HepG2 (cell line): Measurements from ENCODE around the gene TMEM171. TPM values are rescaled to one million over a fixed set of nuclear protein-coding genes. Genes with fewer than 3 reads are reported as not detected.

Source experiments
- ATAC-seq: fragments of 200-7000 bp; cut with Tn5 transposase; 3 replicates; pipeline ENCODE4 v1.9.1; 2020; ENCODE audit warnings: mild to moderate bottlenecking, moderate library complexity
- BruUV-seq: library from RNA; stranded (reverse); fragments of 400-500 nt; replicated peaks from 2 replicates; lab custom pipeline; 2021; lab: Mats Ljungman, UMichigan
- CTCF ChIA-PET: fragments of 300-600 bp; formaldehyde crosslinking; extraction: SDS; loops from one replicate; lab custom pipeline; 2021; ENCODE audit warnings: low total read pairs, inconsistent platforms, low intra/inter-chr PET ratio; lab: Yijun Ruan, JAX
- POLR2A ChIA-PET: fragments of 350-600 bp; sonication (Branson Sonifier 250); formaldehyde crosslinking; loops from one replicate; lab custom pipeline; 2020; ENCODE audit warnings: antibody characterized with exemption, inconsistent platforms; lab: Yijun Ruan, JAX
- DNase-seq: peaks from one replicate; pipeline ENCODE4 v3.0.0-alpha.2; 2015; ENCODE audit warnings: low spot score
- FAIRE-seq: peaks from 3 replicates; lab custom pipeline; 2011; peaks lifted over from hg19 to GRCh38; lab: Jason Lieb, UNC
- H2AFZ ChIP-seq: one replicate; pipeline ENCODE4 v1.6.1; 2011; ENCODE audit warnings: low read length, inconsistent platforms
- H3K27ac ChIP-seq: fragments of 300-600 bp; 3 replicates; pipeline ENCODE4 v1.8.0; 2011; ENCODE audit warnings: mixed run types, mild to moderate bottlenecking, mixed read lengths, low read length, inconsistent platforms; ENCODE audit not compliant: insufficient read depth; ENCODE audit errors: extremely low read length
- H3K27me3 ChIP-seq, 2 experiments: fragments of 200-600 bp in 1 of 2; 2 replicates in 1 of 2; 3 replicates in 1 of 2; pipeline versions ENCODE4 v1.6.0 to v1.8.0; 2011; ENCODE audit warnings: low read length in 2 of 2, mild to moderate bottlenecking in 2 of 2, moderate library complexity in 2 of 2, inconsistent platforms in 1 of 2; ENCODE audit not compliant: insufficient read depth in 2 of 2, control insufficient read depth in 1 of 2
- H3K36me3 ChIP-seq, 2 experiments: fragments of 200-600 bp in 1 of 2; replicated peaks in 1 of 2; 2 replicates in 1 of 2; 3 replicates in 1 of 2; pipeline versions ENCODE4 v1.5.1 to v1.8.0; 2011; ENCODE audit warnings: low read length in 2 of 2, inconsistent platforms in 1 of 2; ENCODE audit not compliant: insufficient read depth in 2 of 2, control insufficient read depth in 1 of 2
- H3K4me1 ChIP-seq: 2 replicates; pipeline ENCODE4 v1.5.1; 2012; ENCODE audit warnings: low read length, inconsistent platforms; ENCODE audit not compliant: insufficient read depth
- H3K4me2 ChIP-seq: 2 replicates; pipeline ENCODE4 v1.6.0; 2011; ENCODE audit warnings: low read depth, low read length, inconsistent platforms
- H3K4me3 ChIP-seq, 3 experiments: fragments of 200-600 bp in 1 of 3; sonication (generic), shearing (Covaris generic) in 1 of 3; replicated peaks in 1 of 3; 2 replicates each; pipeline ENCODE4 v1.5.1; 2011 to 2016; ENCODE audit warnings: low read length in 3 of 3, inconsistent platforms in 2 of 3, low read depth in 2 of 3, mild to moderate bottlenecking in 2 of 3, control low read depth in 1 of 3, mixed read lengths in 1 of 3; ENCODE audit not compliant: insufficient read depth in 1 of 3
- H3K79me2 ChIP-seq: one replicate; pipeline ENCODE4 v1.6.1; 2011; ENCODE audit warnings: low read length, inconsistent platforms; ENCODE audit not compliant: insufficient read depth
- H3K9ac ChIP-seq: 2 replicates; pipeline ENCODE4 v1.6.0; 2011; ENCODE audit warnings: mild to moderate bottlenecking, low read depth, low read length, inconsistent platforms; ENCODE audit not compliant: insufficient read depth
- H3K9me3 ChIP-seq: 2 replicates; pipeline ENCODE4 v1.5.1; 2012; ENCODE audit warnings: mild to moderate bottlenecking, low read length
- H4K20me1 ChIP-seq: 2 replicates; pipeline ENCODE4 v1.6.0; 2011; ENCODE audit warnings: inconsistent platforms, mild to moderate bottlenecking, low read length, moderate library complexity; ENCODE audit not compliant: insufficient read depth
- ARNT2 ChIP-seq: sonication (generic); formaldehyde crosslinking; IDR thresholded peaks from 2 replicates; pipeline ENCODE4 v1.8.0; 2022; ENCODE audit warnings: mild to moderate bottlenecking, low read depth, missing genetic modification reagents, moderate library complexity
- CREB1 ChIP-seq, 2 experiments: fragments of 450-650 bp in 1 of 2; IDR thresholded peaks; 2 replicates each; pipeline ENCODE4 v1.6.1; 2016 to 2017; ENCODE audit warnings: control low read depth in 1 of 2, mild to moderate bottlenecking in 1 of 2, missing compliant biosample characterization in 1 of 2, missing genetic modification characterization in 1 of 2
- GATAD1 ChIP-seq: IDR thresholded peaks from 2 replicates; pipeline ENCODE4 v1.6.1; 2016; ENCODE audit warnings: missing genetic modification reagents, missing compliant biosample characterization
- KDM4B ChIP-seq: sonication (generic); formaldehyde crosslinking; IDR thresholded peaks from 2 replicates; pipeline ENCODE4 v1.4.0; 2020; ENCODE audit warnings: missing genetic modification reagents
- RFXAP ChIP-seq: sonication (generic); formaldehyde crosslinking; IDR thresholded peaks from 2 replicates; pipeline ENCODE4 v1.4.0; 2020; ENCODE audit warnings: missing genetic modification reagents, borderline replicate concordance
- STAG1 ChIP-seq: sonication (generic); formaldehyde crosslinking; IDR thresholded peaks from 2 replicates; pipeline ENCODE4 v1.4.0; 2020; ENCODE audit warnings: missing genetic modification reagents
- TEAD3 ChIP-seq: optimal IDR thresholded peaks from 2 replicates; pipeline ENCODE3; 2016; ENCODE audit warnings: borderline replicate concordance
- WGBS: methylation state at CpG from one replicate; pipeline ENCODE4 v1.1.6; 2017; ENCODE audit warnings: low lambda C conversion rate; 5-methylcytosine and 5-hydroxymethylcytosine counted together
- in situ Hi-C: cut with HindIII; loops from 2 replicates; pipeline ENCODE4 v1.10.0; 2017; ENCODE audit warnings: low pct_unique_long_range_greater_than_20kb; ENCODE audit not compliant: extremely low pct_ligation_motif_present
- intact Hi-C: fragments of 100-400 bp; cut with micrococcal nuclease; formaldehyde crosslinking; loops from one replicate; pipeline ENCODE4 v1.10.0; 2022; ENCODE audit not compliant: unreplicated experiment
- polyA plus RNA-seq, 8 experiments: library from polyadenylated mRNA; depleted of rRNA in 3 of 8; stranded (reverse) in 7 of 8; unstranded in 1 of 8; fragments of >200 nt; fragmentation: Illumina TruSeq in 4 of 8; extraction: Trizol in 4 of 8; gene quantifications; 2 replicates each; pipeline versions ENCODE4 v1.2.1 to v1.2.3, GENCODE V29; 2011 to 2016; ENCODE audit warnings: low read depth in 4 of 8, missing spikeins in 1 of 8, mixed read lengths in 1 of 8; ENCODE audit not compliant: insufficient read depth in 1 of 8
- total RNA-seq, 5 experiments: library from RNA; depleted of rRNA; stranded (reverse); fragments of >200 nt; fragmentation: Illumina TruSeq; extraction: Trizol; gene quantifications; 2 replicates each; pipeline ENCODE4 v1.2.3, GENCODE V29; 2016; ENCODE audit warnings: low read depth in 1 of 5

Gene TMEM171
- total and polyA plus RNA-seq, 2 of the 13 experiments (the other 11 are each of a cell fraction or from before 2014, with no cell fraction given) = 0.12 TPM; not detected in 1

DNA sequence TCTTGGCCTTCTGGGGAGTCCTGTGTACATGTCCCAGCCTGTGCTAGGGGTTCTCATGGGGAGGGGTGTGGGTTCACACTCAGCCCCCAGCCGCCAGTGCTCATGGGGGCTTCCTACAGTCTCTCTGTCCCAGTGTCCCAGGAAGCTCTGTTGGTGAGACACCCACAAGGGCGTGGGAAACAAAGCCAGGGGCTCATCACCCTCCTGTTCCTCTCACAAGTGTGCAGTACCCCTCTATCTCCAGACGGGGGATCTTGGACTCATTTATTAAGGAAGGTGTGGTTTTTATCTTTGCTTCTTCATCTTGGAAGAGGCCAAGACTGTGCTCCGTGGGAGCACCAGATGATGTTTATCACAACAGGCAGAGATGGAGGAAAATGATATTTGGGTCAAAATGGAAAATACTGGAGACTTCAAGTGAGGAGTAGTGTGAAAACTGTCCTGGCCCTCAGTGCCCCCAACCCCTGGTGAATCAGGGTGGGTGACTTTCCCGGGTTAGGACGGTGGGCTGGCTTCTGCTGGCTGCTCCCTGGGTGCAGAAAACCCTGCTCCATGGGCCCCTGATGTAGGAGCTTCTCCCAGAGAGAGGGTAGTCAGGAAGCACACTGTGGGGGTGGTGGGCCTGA is 15.2 kb downstream of the TMEM171 start:
- H3K36me3 ChIP-seq = no peaks in the 10 kb centered on the region
- DNase-seq (peak; percentile 18), FAIRE-seq (no peak), ATAC-seq (peak; percentile 88)
- intact Hi-C loops (no loop called here), in situ Hi-C loops (no loop called here)
- H3K27me3 ChIP-seq = peaks cover 1 to 17% of the 10 kb centered on the region in 2 experiments; a peak in 4 of 5 replicates
- no peaks in the 10 kb centered on the region for H3K9me3 ChIP-seq
- no peaks in the 10 kb centered on the region for H4K20me1 ChIP-seq
- no peak overlapping the region for H2AFZ ChIP-seq
- H3K4me1 ChIP-seq = no peaks in the 10 kb centered on the region
- no TSS peak for BruUV-seq
- no peak for TF ChIP-seq KDM4B
- TF ChIP-seq GATAD1 = no peak
- no peak for TF ChIP-seq RFXAP (CRISPR knock-in tag)
- 0 out of 2 replicates have a peak, but pooled peaks have one; percentile 9 for TF ChIP-seq STAG1 (CRISPR knock-in tag)
- H3K79me2 ChIP-seq = no peaks in the 10 kb centered on the region
- H3K4me2 ChIP-seq = no peak overlapping the region
- no peak overlapping the region for H3K27ac ChIP-seq
- CTCF ChIA-PET = no interaction called here
- no peak overlapping the region for H3K4me3 ChIP-seq
- POLR2A ChIA-PET = no interaction called here
- no peak overlapping the region for H3K9ac ChIP-seq
- 2% methylated on average over 3 of the region's 6 CpGs for WGBS

DNA sequence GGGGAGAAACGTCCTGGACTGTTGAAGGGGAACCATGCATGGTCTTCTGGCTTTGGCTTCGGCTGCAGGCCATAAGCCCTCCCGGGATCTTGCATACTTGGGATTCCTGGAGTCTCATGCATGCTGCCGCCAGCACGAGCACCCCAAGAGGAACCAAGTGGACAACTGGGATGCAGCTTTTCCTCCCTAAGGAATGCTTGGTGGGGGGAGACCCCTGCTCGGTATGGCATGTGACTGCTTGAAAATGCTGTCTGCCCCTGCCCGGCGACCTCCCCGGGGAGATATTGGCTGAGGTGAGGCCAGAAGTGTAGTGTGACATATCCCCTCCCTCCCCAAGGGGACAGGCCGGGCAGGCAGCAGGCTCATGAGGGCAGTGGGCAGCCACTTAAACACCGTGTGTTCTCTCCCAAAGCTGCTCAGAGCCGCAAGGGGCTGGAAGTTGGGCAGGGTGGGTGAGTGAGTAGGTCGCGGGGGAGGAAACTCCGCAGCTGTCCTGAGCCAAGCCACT is 15.7 kb downstream of the TMEM171 start:
- TF ChIP-seq ARNT2 (CRISPR knock-in tag) (no peak), TEAD3 (CRISPR knock-in tag) (peak; percentile 28), CREB1 (IDR thresholded peaks at IDR 0.05) (no peak), CREB1 (CRISPR knock-in tag; IDR thresholded peaks at IDR 0.05) (no peak)
- no peak for FAIRE-seq
- ATAC-seq = peak; percentile 43; the same call in 2 of the 3 replicates

More for the DNA sequence above, 15.7 kb downstream of the TMEM171 start:
- Histone ChIP-seq H3K4me3 (no peak overlapping the region), H3K4me2 (no peak overlapping the region), H3K36me3 (no peaks in the 10 kb centered on the region), H3K9me3 (no peaks in the 10 kb centered on the region), H4K20me1 (no peaks in the 10 kb centered on the region), H3K27ac (no peak overlapping the region), H3K4me1 (no peaks in the 10 kb centered on the region), H3K9ac (no peak overlapping the region), H3K27me3 (peaks cover 1 to 17% of the 10 kb centered on the region in 2 experiments; a peak in 4 of 5 replicates), H2AFZ (no peak overlapping the region), H3K79me2 (no peaks in the 10 kb centered on the region)
- ChIA-PET POLR2A (no interaction called here), CTCF (no interaction called here)
- in situ Hi-C loops = no loop called here
- BruUV-seq = no TSS peak
- no peak for DNase-seq
- intact Hi-C loops = no loop called here
- 77% methylated on average over 4 of the region's 15 CpGs for WGBS
